Activated CD4-positive, alpha-beta memory T cell treated with anti-CD3 and anti-CD28 coated beads for 36 hours (primary cell): Measurements from ENCODE around the gene C6orf136. TPM values are rescaled to one million over a fixed set of nuclear protein-coding genes. Genes with fewer than 3 reads are reported as not detected.
"Not testable (repeated sequence)": the region's sequence is repeated elsewhere in the genome, so short reads cannot be mapped to it uniquely, and the experiment has no call there.

Source experiments
- CTCF ChIA-PET: fragments of 350-600 bp; sonication (Branson Sonifier 250); formaldehyde crosslinking; loops from one replicate; lab custom pipeline; 2021; ENCODE audit warnings: antibody characterized with exemption, inconsistent platforms; lab: Charles Lee
- POLR2A ChIA-PET: fragments of 350-600 bp; sonication (Branson Sonifier 250); formaldehyde crosslinking; loops from one replicate; lab custom pipeline; 2021; ENCODE audit warnings: antibody characterized with exemption; lab: Charles Lee
- DNase-seq: peaks from one replicate; pipeline ENCODE4 v3.0.0-alpha.2; 2020
- H3K27ac Mint-ChIP-seq: one replicate; pipeline ENCODE4 v1.8.0; 2021; ENCODE audit warnings: mixed read lengths
- H3K27me3 Mint-ChIP-seq: one replicate; pipeline ENCODE4 v1.8.0; 2021; ENCODE audit warnings: mixed read lengths
- H3K36me3 Mint-ChIP-seq: one replicate; pipeline ENCODE4 v1.8.0; 2021; ENCODE audit warnings: mixed read lengths
- H3K4me1 Mint-ChIP-seq: one replicate; pipeline ENCODE4 v1.8.0; 2021; ENCODE audit warnings: low read depth, mixed read lengths
- H3K4me3 Mint-ChIP-seq: one replicate; pipeline ENCODE4 v1.8.0; 2021; ENCODE audit warnings: mild to moderate bottlenecking, mixed read lengths
- H3K9me3 Mint-ChIP-seq: one replicate; pipeline ENCODE4 v1.8.0; 2021; ENCODE audit warnings: mixed read lengths
- intact Hi-C: fragments of 100-400 bp; cut with micrococcal nuclease; formaldehyde crosslinking; loops from one replicate; pipeline ENCODE4 v1.15.1; 2023
- total RNA-seq, 2 experiments: library from RNA; stranded (reverse); gene quantifications; one replicate each; pipeline ENCODE4 v1.2.3, GENCODE V29; 2021

C6orf136 gene
- 10 to 100 TPM; 32.7 to 37.5 TPM for total RNA-seq

GRCh38 chr6:30646450-30647241, at the start of gene C6orf136:
C6orf136 (plus strand) TSS chr6:30647133; CDS start chr6:30647232, 99 bp downstream.
- ChIA-PET CTCF (interaction anchor here (1.0 to 1.3 kb wide), 3 partner anchors 49 to 165 kb away, joined by 3 to 5 read pairs (median 3); no protein-coding TSS in a partner anchor), POLR2A (interaction anchor here (0.6 to 1.1 kb wide), 6 partner anchors 20 to 82 kb away, joined by 3 to 6 read pairs (median 4); partner anchors contain the start of gene ATAT1)
- Mint-ChIP-seq H3K4me1 (peaks cover 25% of the 10 kb centered on the region), H3K4me3 (peak within 1 kb of the TSS; percentile 89), H3K36me3 (peaks cover 13% of the 10 kb centered on the region), H3K9me3 (no peaks in the 10 kb centered on the region), H3K27ac (peak within 1 kb of the TSS; percentile 89), H3K27me3 (no peaks in the 10 kb centered on the region)
- peak; percentile 96 for DNase-seq
- intact Hi-C loops: loop anchor here (1.0 to 2.0 kb wide), 3 partner anchors 26 to 74 kb away; partner anchors contain the start of genes DHX16, MRPS18B, PPP1R10 and TUBB

- H3K9me3 Mint-ChIP-seq, H3K27me3 Mint-ChIP-seq, H3K4me3 Mint-ChIP-seq, H3K4me1 Mint-ChIP-seq: not testable (repeated sequence)
- intact Hi-C loops: loop anchor here (1.0 to 2.0 kb wide), 3 partner anchors 53 to 144 kb away; no protein-coding TSS in a partner anchor
- CTCF ChIA-PET: interaction anchor here (0.6 to 6.0 kb wide), 37 partner anchors 9 to 490 kb away, joined by 3 to 98 read pairs (median 6); partner anchors contain the start of genes ABCF1, C6orf136, DHX16 and PRR3
- DNase-seq: peak; percentile 85
- H3K36me3 Mint-ChIP-seq: peaks cover 23% of the 10 kb centered on the region
- H3K27ac Mint-ChIP-seq: peak overlapping the region; percentile 63
- POLR2A ChIA-PET: interaction anchor here (0.7 to 5.9 kb wide), 16 partner anchors 10 to 144 kb away, joined by 3 to 35 read pairs (median 4); partner anchors contain the start of genes C6orf136, MRPS18B and PPP1R10
Measured at GRCh38 chr6:30597315-30598144, 49.4 kb upstream of the C6orf136 start.

- Mint-ChIP-seq H3K4me1 (peaks cover 12% of the 10 kb centered on the region), H3K27me3 (no peaks in the 10 kb centered on the region), H3K36me3 (peaks cover 36% of the 10 kb centered on the region), H3K9me3 (no peaks in the 10 kb centered on the region), H3K27ac (no peak overlapping the region), H3K4me3 (no peak overlapping the region)
- intact Hi-C loops: no loop called here
- ChIA-PET POLR2A (interaction anchor here (0.6 to 5.9 kb wide), 8 partner anchors 14 to 843 kb away, joined by 3 to 35 read pairs (median 4); partner anchors contain the start of genes ABCF1 and C6orf136), CTCF (interaction anchor here (0.6 to 6.0 kb wide), 10 partner anchors 9 to 132 kb away, joined by 3 to 98 read pairs (median 14); partner anchors contain the start of gene ABCF1)
- no peak for DNase-seq
Measured at GRCh38 chr6:30598912-30599624, 47.9 kb upstream of the C6orf136 start.

- H3K27ac Mint-ChIP-seq: no peak overlapping the region
- peaks cover 43% of the 10 kb centered on the region for H3K36me3 Mint-ChIP-seq
Measured at GRCh38 chr6:30599625-30600324, 47.2 kb upstream of the C6orf136 start.

DNA sequence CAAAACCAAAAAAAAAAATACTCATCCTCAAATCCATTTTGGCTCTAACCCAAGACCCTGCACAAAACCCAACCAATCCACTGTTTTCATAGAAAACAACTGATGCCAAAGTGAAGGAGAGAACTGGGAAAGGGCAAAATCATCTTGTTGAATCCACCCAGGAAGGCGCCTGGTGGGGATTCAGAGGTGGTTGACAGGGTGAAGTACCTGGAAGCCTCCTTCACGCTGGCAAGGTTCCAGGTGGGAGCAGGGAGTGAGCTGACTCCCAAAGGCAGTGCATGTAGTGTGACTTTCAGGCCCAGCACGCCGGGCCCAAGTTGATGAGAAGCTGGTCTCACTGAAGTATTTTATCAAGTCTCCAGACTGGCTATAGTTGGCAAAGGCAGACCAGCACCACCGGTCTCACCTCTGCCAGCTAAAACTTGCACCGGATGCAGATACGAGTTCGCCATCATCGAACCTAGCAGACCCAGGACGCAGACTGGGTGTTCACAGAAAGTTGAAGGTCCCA, 46.4 kb upstream of the C6orf136 start:
- H3K36me3 Mint-ChIP-seq: peaks cover 47% of the 10 kb centered on the region
- no peak for DNase-seq
- H3K27me3 Mint-ChIP-seq: no peaks in the 10 kb centered on the region
- ChIA-PET POLR2A (interaction anchor here (0.9 to 5.9 kb wide), 4 partner anchors 13 to 107 kb away, joined by 3 to 35 read pairs (median 3); partner anchors contain the start of gene ABCF1), CTCF (interaction anchor here (0.9 to 6.0 kb wide), 8 partner anchors 13 to 130 kb away, joined by 3 to 98 read pairs (median 5); no protein-coding TSS in a partner anchor)
- peaks cover 14% of the 10 kb centered on the region for H3K4me1 Mint-ChIP-seq
- H3K4me3 Mint-ChIP-seq: no peak overlapping the region
- intact Hi-C loops: no loop called here
- H3K27ac Mint-ChIP-seq: no peak overlapping the region
- no peaks in the 10 kb centered on the region for H3K9me3 Mint-ChIP-seq

More at GRCh38 chr6:30599625-30600324, 47.2 kb upstream of the C6orf136 start:
- Mint-ChIP-seq H3K27me3 (no peaks in the 10 kb centered on the region), H3K4me1 (peaks cover 14% of the 10 kb centered on the region), H3K4me3 (no peak overlapping the region), H3K9me3 (no peaks in the 10 kb centered on the region)
- no peak for DNase-seq
- intact Hi-C loops: no loop called here
- ChIA-PET POLR2A (interaction anchor here (1.0 to 5.9 kb wide), 4 partner anchors 14 to 118 kb away, joined by 3 to 35 read pairs (median 4); partner anchors contain the start of gene ABCF1), CTCF (interaction anchor here (0.6 to 6.0 kb wide), 12 partner anchors 11 to 131 kb away, joined by 3 to 98 read pairs (median 6); no protein-coding TSS in a partner anchor)

GRCh38 chr6:30601436-30601814, 45.5 kb upstream of the C6orf136 start:
- DNase-seq: no peak
- H3K4me3 Mint-ChIP-seq: no peak overlapping the region
- intact Hi-C loops: no loop called here
- ChIA-PET POLR2A (interaction anchor here (0.5 to 5.9 kb wide), 2 partner anchors 12 to 125 kb away, joined by 3 to 35 read pairs; no protein-coding TSS in a partner anchor), CTCF (interaction anchor here (1.6 to 6.0 kb wide), 3 partner anchors 60 to 119 kb away, joined by 5 to 98 read pairs (median 9); no protein-coding TSS in a partner anchor)
- H3K27ac Mint-ChIP-seq: peak overlapping the region; percentile 5
- H3K27me3 Mint-ChIP-seq: no peaks in the 10 kb centered on the region
- H3K9me3 Mint-ChIP-seq: no peaks in the 10 kb centered on the region
- H3K4me1 Mint-ChIP-seq: peaks cover 18% of the 10 kb centered on the region
- H3K36me3 Mint-ChIP-seq: peaks cover 54% of the 10 kb centered on the region

- H3K4me1 Mint-ChIP-seq: peaks cover 20% of the 10 kb centered on the region
- POLR2A ChIA-PET: interaction anchor here (5.9 kb wide), 1 partner anchor 11 kb away, joined by 35 read pairs; no protein-coding TSS in a partner anchor
Measured at GRCh38 chr6:30601815-30602641, 44.9 kb upstream of the C6orf136 start.

DNA sequence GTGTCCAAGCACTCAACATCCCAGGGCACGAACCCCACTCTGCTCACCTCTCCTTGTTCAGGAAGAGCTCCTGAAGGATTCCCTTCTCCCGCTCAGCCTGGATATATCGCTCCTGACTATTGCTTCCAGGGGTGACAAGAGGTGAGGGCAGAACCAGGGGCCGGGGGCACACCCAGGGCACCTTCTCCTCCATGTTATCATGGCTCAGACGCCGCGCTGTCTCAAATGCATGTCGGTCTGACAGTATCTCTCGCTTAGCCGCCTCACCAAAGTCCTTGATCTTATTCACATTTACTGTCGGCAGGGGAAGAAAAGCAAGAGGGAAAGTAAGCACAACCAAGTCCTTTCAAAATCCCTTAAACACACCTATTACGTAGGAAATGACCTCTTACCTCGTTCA, 43.0 kb upstream of the C6orf136 start:
- peaks cover 63% of the 10 kb centered on the region for H3K36me3 Mint-ChIP-seq
- DNase-seq: no peak
- H3K9me3 Mint-ChIP-seq: no peaks in the 10 kb centered on the region
- H3K27ac Mint-ChIP-seq: no peak overlapping the region
- POLR2A ChIA-PET: no interaction called here
- no peak overlapping the region for H3K4me3 Mint-ChIP-seq
- CTCF ChIA-PET: interaction anchor here (1.2 kb wide), 1 partner anchor 310 kb away, joined by 3 read pairs; the partner anchor contains the start of gene VARS2
- intact Hi-C loops: no loop called here
- H3K27me3 Mint-ChIP-seq: no peaks in the 10 kb centered on the region
- peaks cover 25% of the 10 kb centered on the region for H3K4me1 Mint-ChIP-seq

More at GRCh38 chr6:30601815-30602641, 44.9 kb upstream of the C6orf136 start:
- CTCF ChIA-PET: interaction anchor here (2.4 kb wide), 1 partner anchor 61 kb away, joined by 9 read pairs; no protein-coding TSS in a partner anchor
- Mint-ChIP-seq H3K4me3 (no peak overlapping the region), H3K36me3 (peaks cover 57% of the 10 kb centered on the region), H3K9me3 (no peaks in the 10 kb centered on the region), H3K27ac (peak overlapping the region; percentile 5), H3K27me3 (no peaks in the 10 kb centered on the region)
- intact Hi-C loops: no loop called here
- DNase-seq: no peak

DNA sequence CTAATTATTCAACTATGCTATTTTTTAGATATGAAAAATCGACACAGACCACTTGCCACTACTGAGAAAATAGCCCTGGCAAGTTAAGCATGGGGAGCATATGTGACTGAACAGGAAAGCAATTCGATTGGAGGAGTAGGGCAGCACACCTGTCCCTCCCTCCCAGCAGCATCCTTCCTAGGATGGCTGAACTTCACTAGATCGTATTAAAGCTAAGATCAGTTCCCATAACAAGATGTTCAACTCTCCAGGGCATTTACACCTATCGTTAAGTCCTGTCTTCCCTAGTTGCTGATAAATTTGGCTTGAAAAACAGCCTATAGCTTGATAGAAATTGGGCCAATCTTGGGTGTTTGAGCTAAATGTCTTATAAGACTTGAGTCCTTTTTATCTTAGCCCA, 36.9 kb upstream of the C6orf136 start:
- POLR2A ChIA-PET: interaction anchor here (0.7 to 1.3 kb wide), 4 partner anchors 12 to 39 kb away, joined by 3 to 4 read pairs (median 3); partner anchors contain the start of gene ABCF1
- intact Hi-C loops: no loop called here

More for the DNA sequence above, 36.9 kb upstream of the C6orf136 start:
- H3K27me3 Mint-ChIP-seq: no peaks in the 10 kb centered on the region
- H3K27ac Mint-ChIP-seq: peak overlapping the region; percentile 62
- H3K4me3 Mint-ChIP-seq: no peak overlapping the region
- H3K4me1 Mint-ChIP-seq: peaks cover 70% of the 10 kb centered on the region
- CTCF ChIA-PET: interaction anchor here (0.9 to 1.6 kb wide), 7 partner anchors 12 to 477 kb away, joined by 3 to 9 read pairs (median 5); no protein-coding TSS in a partner anchor
- no peaks in the 10 kb centered on the region for H3K9me3 Mint-ChIP-seq
- no peak for DNase-seq
- peaks cover 68% of the 10 kb centered on the region for H3K36me3 Mint-ChIP-seq
